ENCODE measurements around the gene GLRX3. TPM values are rescaled to one million over a fixed set of nuclear protein-coding genes. Genes with fewer than 3 reads are reported as not detected.

The GLRX3 gene
- total RNA-seq, 4 donors from 2014 or later = 44.9 to 61.4 (median 53.3) TPM

DNA sequence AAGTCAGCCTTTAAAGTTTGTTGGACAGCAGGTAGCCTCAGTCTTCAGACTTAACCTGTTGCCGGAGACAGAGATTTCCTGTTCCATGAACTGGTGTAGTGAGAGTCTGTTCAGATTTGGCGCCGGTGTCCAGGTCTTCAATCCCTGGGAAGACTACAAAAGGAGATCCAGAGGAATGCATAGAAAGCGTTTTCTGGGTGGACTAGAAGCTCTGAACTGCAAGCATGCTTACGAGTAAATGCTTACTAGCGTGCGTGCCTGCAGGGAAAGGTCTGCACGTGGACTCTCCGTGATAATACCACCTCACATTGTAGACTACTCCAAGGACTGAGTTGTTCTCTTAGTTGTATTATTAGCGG lies 878 bp downstream of the GLRX3 start:
- Histone ChIP-seq H3K27ac (replicated peaks in 1 of 4) (peak overlapping the region; percentile 83 to 89 (median 86)), H3K9me3 (no peaks in the 10 kb centered on the region), H3K4me1 (peaks cover 29 to 60% (median 58%) of the 10 kb centered on the region in 4 donors), H3K27me3 (no peaks in the 10 kb centered on the region), H3K36me3 (peaks cover 0 to 6% (median 1%) of the 10 kb centered on the region in 4 donors), H3K4me3 (peak overlapping the region; percentile 87 to 100 (median 93))
- TF ChIP-seq, protein P1, sequence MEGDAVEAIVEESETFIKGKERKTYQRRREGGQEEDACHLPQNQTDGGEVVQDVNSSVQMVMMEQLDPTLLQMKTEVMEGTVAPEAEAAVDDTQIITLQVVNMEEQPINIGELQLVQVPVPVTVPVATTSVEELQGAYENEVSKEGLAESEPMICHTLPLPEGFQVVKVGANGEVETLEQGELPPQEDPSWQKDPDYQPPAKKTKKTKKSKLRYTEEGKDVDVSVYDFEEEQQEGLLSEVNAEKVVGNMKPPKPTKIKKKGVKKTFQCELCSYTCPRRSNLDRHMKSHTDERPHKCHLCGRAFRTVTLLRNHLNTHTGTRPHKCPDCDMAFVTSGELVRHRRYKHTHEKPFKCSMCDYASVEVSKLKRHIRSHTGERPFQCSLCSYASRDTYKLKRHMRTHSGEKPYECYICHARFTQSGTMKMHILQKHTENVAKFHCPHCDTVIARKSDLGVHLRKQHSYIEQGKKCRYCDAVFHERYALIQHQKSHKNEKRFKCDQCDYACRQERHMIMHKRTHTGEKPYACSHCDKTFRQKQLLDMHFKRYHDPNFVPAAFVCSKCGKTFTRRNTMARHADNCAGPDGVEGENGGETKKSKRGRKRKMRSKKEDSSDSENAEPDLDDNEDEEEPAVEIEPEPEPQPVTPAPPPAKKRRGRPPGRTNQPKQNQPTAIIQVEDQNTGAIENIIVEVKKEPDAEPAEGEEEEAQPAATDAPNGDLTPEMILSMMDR (IDR thresholded peaks at IDR 0.05) = no peak
- no peak for TF ChIP-seq POLR2AphosphoS5 (IDR thresholded peaks at IDR 0.05)
- TF ChIP-seq EP300 (IDR thresholded peaks at IDR 0.05) = no peak
- TF ChIP-seq POLR2A (IDR thresholded peaks at IDR 0.05; ENCODE audit: low read depth) = no peak
- 3% methylated on average over 10 of the region's 10 CpGs for WGBS
- DNase-seq (ENCODE audit: extremely low spot score) = no peak
- intact Hi-C loops (cut with DNase I) = loop anchor here (2.0 kb wide), 1 partner anchor 26 kb away; the partner anchor contains the start of gene C10orf143

DNA sequence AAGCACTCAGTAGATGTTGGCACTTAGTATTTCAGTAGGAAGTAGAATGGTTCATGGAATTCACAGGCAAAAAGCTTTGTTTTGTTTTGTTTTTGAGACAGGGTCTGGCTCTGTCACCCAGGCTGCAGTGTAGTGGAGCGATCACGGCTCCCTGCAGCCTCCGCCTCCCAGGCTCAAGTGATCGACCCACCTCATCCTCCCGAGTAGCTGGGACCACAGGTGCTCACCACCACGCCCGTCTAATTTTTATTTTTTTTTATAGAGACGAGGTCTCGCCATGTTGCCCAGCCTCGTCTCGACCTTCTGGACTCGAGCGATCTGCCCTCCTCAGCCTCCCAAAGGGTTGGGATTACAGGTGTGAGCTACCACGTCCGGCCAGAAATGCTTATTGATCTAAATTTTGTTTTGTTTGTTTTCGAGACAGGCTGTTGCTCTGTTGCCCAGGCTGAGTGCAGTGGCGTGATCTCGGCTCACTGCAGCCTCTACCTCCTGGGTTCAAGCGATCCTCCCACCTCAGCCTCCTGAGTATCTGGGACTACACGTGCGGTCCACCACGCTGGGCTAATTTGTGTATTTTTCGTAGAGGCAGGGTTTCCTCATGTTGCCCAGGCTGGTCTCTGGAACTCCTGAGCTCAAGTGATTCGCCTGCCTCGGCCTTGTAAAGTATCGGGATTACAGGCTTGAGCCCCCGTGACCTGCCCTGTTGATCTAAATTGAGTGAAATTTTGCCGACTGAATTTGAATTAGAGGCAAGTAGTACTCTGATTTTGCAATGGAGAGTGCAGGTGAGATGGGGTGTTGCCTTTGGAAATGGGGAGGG lies 1.7 kb downstream of the GLRX3 start:
- no peak for DNase-seq (ENCODE audit: extremely low spot score)
- intact Hi-C loops (cut with DNase I) = loop anchor here (2.0 kb wide), 1 partner anchor 27 kb away; the partner anchor contains the start of gene C10orf143
- H3K27ac ChIP-seq (replicated peaks in 1 of 4) = no peak overlapping the region
- H3K27me3 ChIP-seq = no peaks in the 10 kb centered on the region
- H3K4me1 ChIP-seq = peaks cover 30 to 68% (median 66%) of the 10 kb centered on the region in 4 donors
- no peaks in the 10 kb centered on the region for H3K9me3 ChIP-seq
- peak overlapping the region; percentile 87 to 100 (median 93) for H3K4me3 ChIP-seq
- WGBS = 89% methylated on average over 28 of the region's 28 CpGs
- peaks cover 0 to 10% (median 4%) of the 10 kb centered on the region in 4 donors for H3K36me3 ChIP-seq
- no peak for TF ChIP-seq POLR2A (IDR thresholded peaks at IDR 0.05; ENCODE audit: low read depth)
- TF ChIP-seq, protein P1 (IDR thresholded peaks at IDR 0.05) = no peak
- TF ChIP-seq EP300 (IDR thresholded peaks at IDR 0.05) = no peak
- no peak for TF ChIP-seq POLR2AphosphoS5 (IDR thresholded peaks at IDR 0.05)

DNA sequence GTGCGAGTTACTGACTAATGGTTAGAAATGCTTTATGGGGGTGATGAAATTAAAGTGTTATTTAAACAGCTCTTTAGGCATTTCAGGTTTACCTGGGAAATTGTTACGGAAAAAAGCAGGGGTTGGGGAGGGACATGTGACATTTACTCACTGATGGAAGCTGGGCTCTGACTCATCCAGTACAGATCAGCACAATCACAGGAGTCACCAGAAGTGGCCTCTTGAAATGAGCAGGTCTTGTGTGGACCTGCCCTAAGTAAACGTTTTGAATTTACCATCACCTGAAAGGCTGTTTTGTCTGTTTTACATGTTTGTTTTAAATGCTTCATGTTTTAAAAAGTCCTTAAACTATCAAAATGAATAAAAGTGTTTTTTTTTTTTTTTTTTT lies 2.3 kb downstream of the GLRX3 start:
- no peaks in the 10 kb centered on the region for H3K9me3 ChIP-seq
- H3K36me3 ChIP-seq = peaks cover 0 to 10% (median 5%) of the 10 kb centered on the region in 4 donors
- DNase-seq (ENCODE audit: extremely low spot score) = no peak
- 76% methylated on average over 3 of the region's 3 CpGs for WGBS
- H3K4me1 ChIP-seq = peaks cover 36 to 74% (median 69%) of the 10 kb centered on the region in 4 donors
- no peak for TF ChIP-seq EP300 (IDR thresholded peaks at IDR 0.05)
- TF ChIP-seq, protein P1 (IDR thresholded peaks at IDR 0.05) = no peak
- no peak for TF ChIP-seq POLR2AphosphoS5 (IDR thresholded peaks at IDR 0.05)
- no peak overlapping the region for H3K27ac ChIP-seq (replicated peaks in 1 of 4)
- H3K27me3 ChIP-seq = no peaks in the 10 kb centered on the region
- no peak overlapping the region for H3K4me3 ChIP-seq
- intact Hi-C loops (cut with DNase I) = no loop called here

DNA sequence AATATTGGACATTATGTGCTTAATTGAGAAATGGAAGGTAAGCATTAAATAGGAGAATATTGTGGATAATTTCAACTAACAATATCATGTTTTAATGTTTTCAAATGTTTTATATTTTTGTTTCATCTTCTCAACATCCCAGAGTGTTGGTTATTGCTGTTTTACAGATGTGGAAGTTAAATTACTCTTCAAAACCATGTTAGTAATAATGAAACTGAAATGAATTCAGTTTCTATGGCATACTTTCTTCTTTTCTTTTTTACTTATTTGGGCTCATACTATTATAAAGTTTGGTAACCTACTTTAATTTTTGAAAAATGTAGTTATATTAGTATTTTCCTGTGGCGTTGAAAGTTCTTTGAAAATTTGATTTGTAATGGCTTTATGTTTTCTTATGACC lies 4.2 kb downstream of the GLRX3 start:
- DNase-seq (ENCODE audit: extremely low spot score) = no peak
- H3K9me3 ChIP-seq = no peaks in the 10 kb centered on the region
- intact Hi-C loops (cut with DNase I) = no loop called here
- 98% methylated on average over 1 of the region's 1 CpG for WGBS
- peaks cover 37 to 77% (median 70%) of the 10 kb centered on the region in 4 donors for H3K4me1 ChIP-seq
- H3K4me3 ChIP-seq = no peak overlapping the region
- TF ChIP-seq, protein P1 (IDR thresholded peaks at IDR 0.05) = no peak
- TF ChIP-seq POLR2A (IDR thresholded peaks at IDR 0.05; ENCODE audit: low read depth) = no peak
- TF ChIP-seq EP300 (IDR thresholded peaks at IDR 0.05) = no peak
- no peak for TF ChIP-seq POLR2AphosphoS5 (IDR thresholded peaks at IDR 0.05)
- H3K36me3 ChIP-seq = peaks cover 0 to 14% (median 6%) of the 10 kb centered on the region in 4 donors
- H3K27me3 ChIP-seq = no peaks in the 10 kb centered on the region
- no peak overlapping the region for H3K27ac ChIP-seq (replicated peaks in 1 of 4)

Measured in esophagus muscularis mucosa (tissue), 4 donors.